Calu3 (cell line): ENCODE measurements around the gene FGFR1OP2. TPM values are rescaled to one million over a fixed set of nuclear protein-coding genes. Genes with fewer than 3 reads are reported as not detected.

Source experiments
- BruUV-seq: library from RNA; stranded (reverse); fragments of 400-500 nt; replicated peaks from 2 replicates; lab custom pipeline; 2021; lab: Mats Ljungman, UMichigan
- CTCF ChIA-PET: fragments of 300-600 bp; sonication (Branson Sonifier 250); formaldehyde crosslinking; loops from one replicate; lab custom pipeline; 2022; ENCODE audit warnings: antibody characterized with exemption; lab: Charles Lee
- DNase-seq: peaks from one replicate; pipeline ENCODE4 v3.0.0; 2022
- H3K27ac Mint-ChIP-seq: one replicate; pipeline ENCODE4 v1.8.0; 2022; ENCODE audit warnings: mixed read lengths; ENCODE audit not compliant: unreplicated experiment
- H3K27me3 Mint-ChIP-seq: one replicate; pipeline ENCODE4 v1.8.0; 2022; ENCODE audit warnings: mixed read lengths; ENCODE audit not compliant: unreplicated experiment
- H3K36me3 Mint-ChIP-seq: one replicate; pipeline ENCODE4 v1.8.0; 2022; ENCODE audit warnings: mild to moderate bottlenecking, moderate library complexity, mixed read lengths; ENCODE audit not compliant: insufficient read depth, unreplicated experiment
- H3K4me1 Mint-ChIP-seq: one replicate; pipeline ENCODE4 v1.8.0; 2022; ENCODE audit warnings: mild to moderate bottlenecking, low read depth, mixed read lengths; ENCODE audit not compliant: unreplicated experiment
- H3K4me3 Mint-ChIP-seq: one replicate; pipeline ENCODE4 v1.8.0; 2022; ENCODE audit warnings: mild to moderate bottlenecking, low read depth, moderate library complexity, mixed read lengths; ENCODE audit not compliant: unreplicated experiment
- H3K9me3 Mint-ChIP-seq: one replicate; pipeline ENCODE4 v1.8.0; 2022; ENCODE audit warnings: low read depth, mixed read lengths; ENCODE audit not compliant: unreplicated experiment
- intact Hi-C: fragments of 100-400 bp; cut with micrococcal nuclease; formaldehyde crosslinking; loops from one replicate; pipeline ENCODE4 v1.10.0; 2022; ENCODE audit not compliant: unreplicated experiment
- total RNA-seq: library from RNA; stranded (reverse); gene quantifications from 2 replicates; pipeline ENCODE4 v1.2.3, GENCODE V29; 2022
- TF ChIP-seq, protein P1 (sequence below): fragments of 200-600 bp; IDR thresholded peaks from one replicate; pipeline ENCODE4 v1.8.0; 2022; ENCODE audit warnings: antibody characterized with exemption; ENCODE audit not compliant: unreplicated experiment

FGFR1OP2 gene
- total RNA-seq, 1 experiment from 2014 or later: 37.5 TPM

DNA sequence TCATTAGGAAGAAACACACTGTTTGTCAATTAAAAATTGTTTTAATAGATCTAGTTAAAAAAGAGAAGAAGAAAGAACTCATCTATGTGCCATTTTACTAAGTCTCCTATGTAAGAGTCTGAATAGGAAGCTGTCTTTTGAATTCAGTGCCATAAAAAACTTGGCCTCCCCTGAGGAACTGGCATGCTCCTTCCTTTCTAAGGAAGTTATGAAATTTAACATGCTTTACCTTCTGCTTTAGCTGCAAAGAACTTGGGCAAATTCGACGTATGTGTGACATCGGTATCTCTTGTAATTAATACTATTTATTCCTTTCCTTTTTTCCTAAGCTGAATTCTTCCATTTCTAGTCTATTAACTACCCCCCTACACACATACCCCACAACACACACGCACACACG is 63.4 kb downstream of the FGFR1OP2 start:
- no peaks in the 10 kb centered on the region for H3K9me3 Mint-ChIP-seq
- no peaks in the 10 kb centered on the region for H3K4me1 Mint-ChIP-seq
- BruUV-seq: no TSS peak
- DNase-seq: no peak
- intact Hi-C loops: no loop called here
- TF ChIP-seq, protein P1, sequence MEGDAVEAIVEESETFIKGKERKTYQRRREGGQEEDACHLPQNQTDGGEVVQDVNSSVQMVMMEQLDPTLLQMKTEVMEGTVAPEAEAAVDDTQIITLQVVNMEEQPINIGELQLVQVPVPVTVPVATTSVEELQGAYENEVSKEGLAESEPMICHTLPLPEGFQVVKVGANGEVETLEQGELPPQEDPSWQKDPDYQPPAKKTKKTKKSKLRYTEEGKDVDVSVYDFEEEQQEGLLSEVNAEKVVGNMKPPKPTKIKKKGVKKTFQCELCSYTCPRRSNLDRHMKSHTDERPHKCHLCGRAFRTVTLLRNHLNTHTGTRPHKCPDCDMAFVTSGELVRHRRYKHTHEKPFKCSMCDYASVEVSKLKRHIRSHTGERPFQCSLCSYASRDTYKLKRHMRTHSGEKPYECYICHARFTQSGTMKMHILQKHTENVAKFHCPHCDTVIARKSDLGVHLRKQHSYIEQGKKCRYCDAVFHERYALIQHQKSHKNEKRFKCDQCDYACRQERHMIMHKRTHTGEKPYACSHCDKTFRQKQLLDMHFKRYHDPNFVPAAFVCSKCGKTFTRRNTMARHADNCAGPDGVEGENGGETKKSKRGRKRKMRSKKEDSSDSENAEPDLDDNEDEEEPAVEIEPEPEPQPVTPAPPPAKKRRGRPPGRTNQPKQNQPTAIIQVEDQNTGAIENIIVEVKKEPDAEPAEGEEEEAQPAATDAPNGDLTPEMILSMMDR: no peak
- no peak overlapping the region for H3K27ac Mint-ChIP-seq
- CTCF ChIA-PET: no interaction called here
- peaks cover 5% of the 10 kb centered on the region for H3K36me3 Mint-ChIP-seq
- H3K4me3 Mint-ChIP-seq: no peak overlapping the region
- H3K27me3 Mint-ChIP-seq: no peaks in the 10 kb centered on the region

DNA sequence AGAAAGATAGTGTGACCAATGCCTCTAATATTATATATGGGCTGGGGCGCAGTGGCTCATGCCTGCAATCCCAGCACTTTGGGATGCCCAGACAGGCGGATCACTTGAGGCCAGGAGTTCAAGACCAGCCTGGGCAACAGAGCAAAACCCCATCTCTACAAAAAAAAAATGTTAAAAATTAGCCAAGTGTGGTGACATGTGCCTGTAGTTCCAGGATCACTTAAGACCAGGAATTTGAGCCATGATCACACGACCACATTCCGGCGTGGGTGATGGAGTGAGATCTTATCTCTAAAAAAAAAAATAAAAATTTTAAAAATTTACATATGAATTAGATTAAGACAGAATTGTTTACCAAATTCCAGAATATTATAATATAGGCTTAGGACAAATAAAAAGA is 63.9 kb downstream of the FGFR1OP2 start:
- intact Hi-C loops: no loop called here
- Mint-ChIP-seq H3K36me3 (peaks cover 5% of the 10 kb centered on the region), H3K27me3 (no peaks in the 10 kb centered on the region), H3K27ac (no peak overlapping the region), H3K4me1 (no peaks in the 10 kb centered on the region), H3K4me3 (no peak overlapping the region), H3K9me3 (no peaks in the 10 kb centered on the region)
- CTCF ChIA-PET: no interaction called here
- BruUV-seq: no TSS peak
- DNase-seq: no peak
- TF ChIP-seq, protein P1: no peak

DNA sequence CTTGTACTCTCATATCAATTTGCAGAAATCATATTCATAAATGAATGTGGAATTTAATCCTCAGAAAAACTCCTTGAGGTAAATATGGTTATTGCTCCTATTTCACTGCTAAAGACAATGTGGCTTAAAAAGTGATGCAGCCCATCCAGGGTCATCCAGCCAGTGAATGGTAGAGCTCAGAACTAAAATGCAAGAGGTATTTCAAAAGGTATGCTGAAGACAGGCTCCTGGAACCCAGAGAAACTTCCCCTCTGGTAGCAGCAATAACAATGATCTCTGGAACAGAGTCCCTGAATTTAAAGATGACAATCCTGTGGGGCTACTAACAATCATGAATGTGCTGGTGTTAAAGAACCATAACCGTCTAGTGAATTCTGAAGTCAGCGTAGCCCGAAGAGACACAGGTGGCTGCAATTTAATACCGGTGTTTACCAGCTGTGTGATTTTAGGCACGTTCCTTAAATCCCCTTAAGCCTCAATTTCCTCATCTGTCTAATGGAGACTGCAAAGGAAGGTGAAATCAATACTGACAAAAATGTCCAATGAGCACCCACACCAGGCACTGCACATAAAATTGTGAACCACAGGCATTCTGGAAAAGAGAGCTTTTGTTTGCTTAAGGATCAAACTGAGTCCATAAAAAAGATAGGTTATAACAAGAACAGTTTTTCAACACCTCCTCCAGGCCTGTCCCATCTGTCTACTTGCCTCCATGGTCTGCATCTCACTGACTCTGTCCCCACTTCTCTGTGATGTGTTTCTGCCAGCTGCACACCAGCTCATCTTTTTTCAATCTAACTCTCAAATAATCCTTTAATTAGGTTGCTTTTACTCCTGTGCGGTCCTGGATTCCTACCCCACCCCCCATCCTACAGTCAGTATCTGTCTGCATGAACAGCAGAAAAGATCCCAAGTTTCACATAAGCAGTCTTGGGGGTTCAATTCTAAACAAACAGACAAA is 65.4 kb downstream of the FGFR1OP2 start:
- H3K27me3 Mint-ChIP-seq: no peaks in the 10 kb centered on the region
- no peaks in the 10 kb centered on the region for H3K4me1 Mint-ChIP-seq
- no TSS peak for BruUV-seq
- no peaks in the 10 kb centered on the region for H3K9me3 Mint-ChIP-seq
- H3K4me3 Mint-ChIP-seq: no peak overlapping the region
- DNase-seq: no peak
- H3K36me3 Mint-ChIP-seq: peaks cover 5% of the 10 kb centered on the region
- CTCF ChIA-PET: no interaction called here
- H3K27ac Mint-ChIP-seq: no peak overlapping the region
- intact Hi-C loops: no loop called here
- TF ChIP-seq, protein P1: no peak

DNA sequence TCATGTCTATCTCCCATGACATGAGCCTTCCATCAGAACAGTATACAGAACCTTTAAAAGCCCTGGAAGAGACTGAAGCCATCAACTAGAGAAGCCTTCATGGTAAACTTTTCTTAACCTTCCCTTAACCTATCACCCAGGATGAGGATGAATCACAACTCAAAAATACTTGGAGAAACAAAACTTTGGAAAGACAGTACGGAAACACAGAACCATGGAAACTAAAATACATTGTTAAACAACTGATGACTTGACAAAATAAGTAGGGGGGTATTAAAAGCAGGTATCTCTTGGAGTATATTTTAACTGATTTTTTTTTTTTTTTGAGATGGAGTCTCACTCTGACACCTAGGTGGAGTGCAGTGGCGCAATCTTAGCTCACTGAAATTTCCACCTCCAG is 67.2 kb downstream of the FGFR1OP2 start:
- no peak for DNase-seq
- H3K27me3 Mint-ChIP-seq: no peaks in the 10 kb centered on the region

More for the DNA sequence above, 67.2 kb downstream of the FGFR1OP2 start:
- BruUV-seq: no TSS peak
- H3K9me3 Mint-ChIP-seq: no peaks in the 10 kb centered on the region
- peaks cover 9% of the 10 kb centered on the region for H3K4me1 Mint-ChIP-seq
- intact Hi-C loops: no loop called here
- CTCF ChIA-PET: no interaction called here
- H3K4me3 Mint-ChIP-seq: no peak overlapping the region
- peaks cover 5% of the 10 kb centered on the region for H3K36me3 Mint-ChIP-seq
- TF ChIP-seq, protein P1: no peak
- no peak overlapping the region for H3K27ac Mint-ChIP-seq
